NCI-H446 (cell line): ENCODE results near the gene NFYB.

Source experiments
- DNase-seq, 2 experiments: peaks; one replicate each; lab custom pipeline; 2025; lab: John Stamatoyannopoulos, UW

Gene NFYB

DNA sequence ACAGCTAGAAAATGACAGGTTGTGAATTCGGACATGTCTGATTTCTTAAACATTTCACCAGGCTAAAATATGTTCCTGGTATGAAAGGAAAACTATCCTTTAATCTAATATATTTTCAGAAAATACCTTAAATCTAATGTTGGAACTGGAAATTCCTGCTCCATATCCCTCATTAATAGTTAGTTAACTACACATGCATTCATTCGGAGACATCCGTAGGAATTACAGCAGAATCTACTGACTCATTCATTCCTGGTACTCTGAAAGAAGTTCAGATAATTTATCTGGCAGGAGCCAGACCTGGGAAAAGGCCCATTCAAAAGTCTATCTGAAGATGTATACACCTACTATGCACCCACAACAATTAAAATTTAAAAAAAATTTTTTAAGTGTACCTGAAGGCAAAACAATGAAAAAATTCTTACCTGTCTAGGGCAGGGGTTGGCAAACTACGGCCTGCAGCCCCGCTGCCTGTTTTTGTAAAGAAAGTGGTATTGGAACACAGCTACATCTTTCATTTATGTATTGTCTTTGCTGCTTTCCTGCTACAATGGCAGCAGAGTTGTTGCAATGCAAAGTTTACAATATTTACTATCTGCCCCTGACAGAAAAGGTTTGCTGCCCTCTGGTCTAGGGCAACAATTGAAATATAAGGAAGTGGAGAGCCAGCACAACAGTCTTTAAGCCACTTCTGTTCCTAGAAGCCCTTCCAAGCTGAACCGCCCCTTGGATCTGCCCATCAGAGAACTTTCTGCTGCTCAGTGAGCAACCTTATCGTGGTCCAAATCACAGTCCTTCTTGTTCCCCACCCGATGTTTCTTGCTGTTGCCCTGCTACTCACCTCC is 17.9 kb upstream of the NFYB start:
- no peak for DNase-seq

GRCh38 chr12:104154806-104155205 is 16.8 kb upstream of the NFYB start:
- DNase-seq: no peak

DNA sequence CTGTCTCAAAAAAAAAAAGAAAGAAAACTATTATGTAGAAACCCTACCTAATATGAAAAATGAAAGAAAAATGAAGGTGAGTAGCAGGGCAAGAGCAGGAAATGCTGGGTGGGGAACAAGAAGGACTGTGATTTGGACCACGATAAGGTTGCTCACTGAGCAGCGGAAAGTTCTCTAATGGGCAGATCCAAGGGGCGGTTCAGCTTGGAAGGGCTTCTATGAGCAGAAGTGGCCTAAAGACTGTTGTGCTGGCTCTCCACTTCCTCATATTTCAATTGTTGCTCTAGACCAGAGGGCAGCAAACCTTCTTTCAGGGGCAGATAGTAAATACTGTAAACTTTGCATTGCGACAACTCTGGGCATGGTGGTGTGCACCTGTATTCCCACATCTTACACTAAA is 16.3 kb upstream of the NFYB start:
- DNase-seq: no peak

DNA sequence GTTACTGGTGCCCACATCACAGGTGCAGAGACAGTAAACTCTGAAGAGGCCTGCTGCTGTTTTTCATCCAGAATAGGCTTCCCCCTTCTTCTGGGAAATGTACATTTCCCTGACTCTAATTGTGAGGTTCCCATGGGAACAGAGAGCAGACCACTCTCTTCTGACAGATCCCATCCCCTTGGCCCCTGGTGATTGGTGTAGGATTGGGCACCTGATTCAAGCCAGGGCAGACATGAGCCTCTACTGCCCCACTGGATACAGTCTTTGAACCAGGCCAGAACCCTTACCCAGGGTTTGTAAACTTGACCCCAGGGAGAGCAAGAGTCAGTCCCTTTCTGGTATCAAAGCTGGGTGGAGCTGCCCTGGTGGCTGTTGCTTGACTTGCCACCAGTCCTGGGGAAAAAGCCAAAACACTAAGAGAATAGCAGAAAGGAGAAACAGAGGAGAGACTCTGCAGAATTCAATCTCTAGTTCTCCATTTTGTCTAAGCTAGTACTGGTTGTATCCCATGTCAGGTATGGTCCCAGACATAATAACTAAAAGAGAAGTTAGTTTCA is 14.8 kb upstream of the NFYB start:
- no peak for DNase-seq

DNA sequence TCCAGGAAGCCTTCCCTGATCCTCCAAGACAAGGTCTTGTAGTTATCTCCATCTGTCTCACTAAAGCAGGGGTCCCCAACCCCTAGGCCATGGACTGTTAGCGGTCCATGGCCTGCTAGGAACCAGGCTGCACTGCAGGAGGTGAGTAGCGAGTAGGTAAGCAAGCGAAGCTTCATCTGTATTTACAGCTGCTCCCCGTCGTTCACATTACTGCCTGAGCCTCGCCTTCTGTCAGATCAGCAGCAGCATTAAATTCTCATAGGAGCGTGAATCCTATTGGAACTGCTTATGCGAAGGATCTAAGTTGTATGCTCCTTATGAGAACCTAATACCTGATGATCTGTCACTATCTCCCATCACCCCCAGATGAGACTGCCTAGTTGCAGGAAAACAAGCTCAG is 12.4 kb upstream of the NFYB start:
- no peak for DNase-seq

DNA sequence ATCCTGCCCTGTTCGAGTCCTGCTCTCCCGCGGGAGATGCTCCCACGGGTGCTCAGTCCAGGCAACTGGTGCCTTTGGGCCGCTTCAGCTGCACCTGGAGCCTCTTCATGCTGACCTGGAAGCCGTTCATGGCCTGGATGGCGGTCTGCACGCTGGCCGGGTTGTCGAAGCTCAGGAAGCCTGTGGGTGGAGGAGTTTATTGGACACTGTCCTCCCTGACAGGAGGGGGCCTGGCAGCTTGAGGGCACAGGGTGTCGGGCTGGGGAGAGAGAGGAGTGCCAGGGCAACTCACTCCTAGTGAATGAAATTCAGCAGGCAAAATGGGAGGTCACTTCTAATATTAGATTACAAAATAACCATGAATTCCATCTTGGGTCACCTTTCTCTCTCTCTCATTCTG is 9.3 kb upstream of the NFYB start:
- no peak for DNase-seq

GRCh38 chr12:104143918-104144317 is 5.9 kb upstream of the NFYB start:
- no peak for DNase-seq

DNA sequence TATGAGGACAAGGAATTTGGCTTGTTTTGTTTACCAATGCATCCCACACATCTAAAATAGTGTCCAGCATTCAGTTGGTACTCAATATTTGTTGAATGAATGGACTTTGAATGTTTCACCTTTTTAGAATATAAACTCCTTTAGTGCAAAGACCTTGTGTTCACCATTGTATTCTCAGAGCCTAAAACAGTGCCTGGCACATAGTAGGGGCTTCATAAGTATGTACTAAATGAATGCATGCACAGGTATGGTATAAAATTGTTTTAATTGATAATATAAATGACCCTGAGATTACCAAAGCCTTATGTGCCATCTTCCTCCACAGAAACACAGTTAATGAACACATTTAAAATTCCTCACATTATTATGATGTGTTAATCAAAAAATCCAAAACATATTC is 5.0 kb upstream of the NFYB start:
- no peak for DNase-seq

- no peak for DNase-seq
These were observed 4.5 kb upstream of the NFYB start for GRCh38 chr12:104142543-104142942.

- no peak for DNase-seq
These were observed 765 bp upstream of the NFYB start for GRCh38 chr12:104138797-104139152.

- peak in 1 of 2 experiments; percentile 23 for DNase-seq
These were observed 759 bp downstream of the NFYB start for GRCh38 chr12:104137001-104137901.

- DNase-seq: no peak
These were observed 1.4 kb downstream of the NFYB start for GRCh38 chr12:104136577-104136976.

DNA sequence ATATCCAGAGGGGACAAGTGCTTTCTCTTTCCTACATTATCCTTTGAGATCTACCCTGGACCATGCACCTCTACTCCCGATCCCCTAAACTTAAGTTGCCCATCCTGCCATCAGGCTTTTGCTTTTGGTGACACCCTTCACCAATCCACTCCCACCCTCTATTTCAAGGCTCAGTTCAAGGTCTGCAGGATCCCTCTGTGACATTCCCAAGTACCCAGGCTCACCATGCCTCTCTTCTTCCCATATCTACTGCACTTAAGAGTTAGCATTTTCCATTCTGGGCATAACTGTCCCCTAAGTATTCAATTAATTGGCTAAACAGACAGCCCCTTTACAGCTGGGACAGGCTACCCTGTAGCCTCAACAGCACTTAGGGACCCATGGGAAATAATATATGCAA is 3.1 kb downstream of the NFYB start:
- no peak for DNase-seq

DNA sequence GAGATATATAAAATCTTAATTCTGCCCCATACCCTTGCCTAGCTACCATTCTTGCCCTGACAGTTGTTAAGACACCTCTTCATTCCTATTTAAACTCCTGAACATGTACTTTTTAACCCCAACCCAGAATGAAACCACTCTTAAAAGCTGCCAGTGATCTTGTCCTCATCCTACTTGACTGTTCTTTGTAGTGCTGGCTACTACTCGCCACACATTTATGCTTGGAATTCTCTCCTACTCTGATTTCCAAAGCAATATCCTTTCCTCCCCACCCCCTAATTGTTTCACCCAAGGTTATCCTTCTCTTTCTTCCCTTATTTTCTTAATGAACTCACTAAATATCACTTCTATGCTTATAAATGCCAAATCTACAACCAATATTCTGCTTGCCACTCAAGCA is 4.1 kb downstream of the NFYB start:
- no peak for DNase-seq

DNA sequence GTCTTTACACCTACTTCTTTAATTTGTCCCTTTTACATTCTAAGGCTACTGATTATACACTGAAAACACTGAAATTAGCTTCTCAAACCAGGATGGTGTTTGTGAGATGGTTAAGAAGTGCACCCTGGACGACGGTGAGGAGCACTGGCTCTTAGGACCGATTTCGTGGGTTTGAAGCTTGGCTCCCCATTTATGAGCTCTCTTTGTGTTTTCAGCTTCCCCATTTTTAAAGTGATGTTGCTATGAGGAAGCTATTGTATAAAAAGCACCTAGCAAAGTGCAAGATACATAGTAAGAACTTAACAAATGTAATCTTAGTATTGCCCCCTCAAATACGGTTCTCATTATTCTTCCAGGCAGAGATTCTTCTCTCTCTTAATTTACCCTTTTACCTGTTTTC is 4.7 kb downstream of the NFYB start:
- no peak for DNase-seq

DNA sequence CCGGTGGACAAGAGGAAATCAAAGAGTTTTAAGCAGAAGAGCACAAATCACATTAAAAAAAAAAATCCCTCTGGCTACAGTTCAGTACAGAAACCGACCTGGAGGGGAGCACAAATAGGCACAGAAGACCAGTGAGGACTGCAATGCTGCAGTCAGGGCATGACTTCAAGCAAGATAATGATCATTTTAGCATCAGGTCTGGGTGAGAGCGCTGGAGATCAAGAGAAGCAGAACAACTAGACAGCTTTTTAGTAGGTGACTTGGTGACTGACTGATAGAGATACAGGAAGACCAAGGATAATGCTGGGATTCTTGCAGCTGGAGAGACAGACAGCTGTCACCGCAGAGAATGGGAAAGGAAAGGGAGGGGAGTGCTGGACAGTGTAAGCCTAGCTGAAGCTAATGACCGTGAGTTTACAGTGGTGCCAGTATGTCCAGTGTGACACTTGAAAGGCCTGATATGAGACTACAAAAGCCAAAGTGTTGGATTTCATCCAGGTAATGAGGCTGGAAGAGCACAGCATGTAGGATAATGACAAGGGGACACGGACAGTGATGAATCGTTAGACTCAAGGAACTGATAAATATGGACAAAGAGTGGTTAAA is 5.6 kb downstream of the NFYB start:
- DNase-seq: no peak

- no peak for DNase-seq
These were observed 6.4 kb downstream of the NFYB start for GRCh38 chr12:104131609-104132008.

GRCh38 chr12:104130760-104131159 is 7.2 kb downstream of the NFYB start:
- no peak for DNase-seq

GRCh38 chr12:104126548-104126947 is 11.5 kb downstream of the NFYB start:
- DNase-seq: no peak

DNA sequence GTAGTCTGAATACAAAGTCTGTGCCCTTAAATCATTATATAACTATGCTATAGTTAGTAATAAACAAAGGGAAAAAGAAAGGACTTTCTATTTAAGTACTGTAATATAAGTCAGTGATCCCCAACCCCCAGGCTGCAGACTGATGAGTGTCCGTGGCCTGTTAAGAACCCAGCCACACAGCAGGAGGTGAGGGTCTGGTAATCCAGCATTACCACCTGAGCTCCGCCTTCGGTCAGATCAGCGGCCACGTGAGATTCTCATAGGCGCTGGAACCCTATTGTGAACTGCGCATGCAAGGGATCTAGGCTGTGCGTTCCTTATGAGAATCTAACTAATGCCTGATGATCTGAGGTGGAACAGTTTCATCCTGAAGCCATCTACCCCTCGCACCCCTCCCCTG is 15.7 kb downstream of the NFYB start:
- DNase-seq: no peak

DNA sequence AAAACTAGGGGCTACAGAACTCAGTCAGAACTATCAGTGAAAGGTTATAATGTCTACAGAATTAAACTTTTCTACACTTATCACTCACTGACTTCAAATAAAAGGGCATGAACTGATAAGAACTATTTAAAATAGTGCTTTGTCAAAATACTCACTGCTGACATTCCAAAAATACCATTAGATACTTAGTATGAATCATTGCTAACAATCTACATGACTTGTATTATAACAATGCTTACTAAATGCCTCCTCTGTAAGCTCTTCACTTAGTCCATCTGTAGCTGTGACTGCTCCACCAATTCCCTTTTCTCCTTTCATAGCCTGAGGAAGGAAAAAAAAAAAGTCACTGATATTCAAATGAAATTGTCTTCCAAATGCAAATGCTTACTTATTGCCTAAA is 17.0 kb downstream of the NFYB start:
- DNase-seq: no peak

DNA sequence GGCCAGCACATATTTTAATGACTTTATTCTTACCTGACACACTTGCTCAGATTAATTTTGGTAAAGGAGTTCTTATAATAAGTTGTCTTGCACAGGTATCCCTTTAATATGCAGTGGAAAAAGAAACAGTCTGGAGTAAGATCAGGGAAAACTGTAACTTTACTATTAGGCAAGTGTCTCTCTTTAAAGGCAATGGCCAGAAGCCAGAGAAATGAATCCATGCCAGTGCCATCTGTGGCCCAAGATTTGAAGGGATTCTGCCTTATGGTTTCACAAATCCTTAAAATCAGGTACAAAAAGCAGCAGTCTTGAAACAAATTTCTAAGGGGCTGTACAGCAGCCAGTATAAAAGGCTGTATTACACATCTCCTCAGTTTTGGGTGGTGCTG is 22.4 kb downstream of the NFYB start:
- DNase-seq: peak; percentile 11 to 72
